ENCODE measurements around the gene KCNIP1. TPM values are rescaled to one million over a fixed set of nuclear protein-coding genes. Genes with fewer than 3 reads are reported as not detected.

The KCNIP1 gene
- total and polyA plus RNA-seq, 2 experiments from 2014 or later: 0.43 to 0.80 TPM

- H3K4me1 ChIP-seq (ENCODE audit: insufficient read depth): no peaks in the 10 kb centered on the region
- no peaks in the 10 kb centered on the region for H3K9me2 ChIP-seq (replicated peaks; ENCODE audit: insufficient read depth)
- no peaks in the 10 kb centered on the region for H3K79me2 ChIP-seq
- H3K27ac ChIP-seq: no peak overlapping the region
- no peaks in the 10 kb centered on the region for H4K20me1 ChIP-seq (ENCODE audit: insufficient read depth, poor library complexity, severe bottlenecking)
- H3K27me3 ChIP-seq: peaks cover 13% of the 10 kb centered on the region
- H2AFZ ChIP-seq: no peak overlapping the region
- H3K4me3 ChIP-seq: no peak overlapping the region
- no peaks in the 10 kb centered on the region for H3K36me3 ChIP-seq (replicated peaks; ENCODE audit: insufficient read depth, low read depth)
- no peak for DNase-seq (ENCODE audit: low spot score)
- no peak overlapping the region for H3K4me2 ChIP-seq
- WGBS (ENCODE audit: low lambda C conversion rate, missing lambda C conversion rate): 91% methylated on average over 3 of the region's 3 CpGs
- no peak for TF ChIP-seq CTCF (IDR thresholded peaks at IDR 0.05; ENCODE audit: poor library complexity)
- no peak for TF ChIP-seq EZH2phosphoT487 (IDR thresholded peaks at IDR 0.05; ENCODE audit: low read depth, severe bottlenecking, unreplicated experiment)
- TF ChIP-seq EZH2 (IDR thresholded peaks at IDR 0.05; ENCODE audit: borderline replicate concordance): no peak
- no peaks in the 10 kb centered on the region for H3K9me3 ChIP-seq (ENCODE audit: low read depth)
Measured at GRCh38 chr5:170466553-170466952, 37.3 kb upstream of the KCNIP1 start.

- Histone ChIP-seq H3K27me3 (peaks cover 13% of the 10 kb centered on the region), H3K4me1 (ENCODE audit: insufficient read depth) (no peaks in the 10 kb centered on the region), H4K20me1 (ENCODE audit: insufficient read depth, poor library complexity, severe bottlenecking) (no peaks in the 10 kb centered on the region), H3K79me2 (no peaks in the 10 kb centered on the region), H3K9me2 (replicated peaks; ENCODE audit: insufficient read depth) (no peaks in the 10 kb centered on the region), H3K9me3 (ENCODE audit: low read depth) (no peaks in the 10 kb centered on the region), H3K4me2 (no peak overlapping the region), H2AFZ (no peak overlapping the region), H3K27ac (no peak overlapping the region), H3K4me3 (no peak overlapping the region), H3K36me3 (replicated peaks; ENCODE audit: insufficient read depth, low read depth) (no peaks in the 10 kb centered on the region)
- WGBS (ENCODE audit: low lambda C conversion rate, missing lambda C conversion rate): 81% methylated on average over 13 of the region's 13 CpGs
- TF ChIP-seq EZH2 (IDR thresholded peaks at IDR 0.05; ENCODE audit: borderline replicate concordance): no peak
- no peak for TF ChIP-seq CTCF (IDR thresholded peaks at IDR 0.05; ENCODE audit: poor library complexity)
- TF ChIP-seq EZH2phosphoT487 (IDR thresholded peaks at IDR 0.05; ENCODE audit: low read depth, severe bottlenecking, unreplicated experiment): no peak
- peak; percentile 46 for DNase-seq (ENCODE audit: low spot score)
Measured at GRCh38 chr5:170466988-170467707, 36.7 kb upstream of the KCNIP1 start.

- H3K79me2 ChIP-seq: no peaks in the 10 kb centered on the region
- H3K27me3 ChIP-seq: peaks cover 13% of the 10 kb centered on the region
- no peaks in the 10 kb centered on the region for H3K36me3 ChIP-seq (replicated peaks; ENCODE audit: insufficient read depth, low read depth)
- no peak overlapping the region for H2AFZ ChIP-seq
- no peaks in the 10 kb centered on the region for H3K9me2 ChIP-seq (replicated peaks; ENCODE audit: insufficient read depth)
- H3K27ac ChIP-seq: no peak overlapping the region
- no peaks in the 10 kb centered on the region for H3K9me3 ChIP-seq (ENCODE audit: low read depth)
- TF ChIP-seq EZH2phosphoT487 (IDR thresholded peaks at IDR 0.05; ENCODE audit: low read depth, severe bottlenecking, unreplicated experiment) (no peak), EZH2 (IDR thresholded peaks at IDR 0.05; ENCODE audit: borderline replicate concordance) (no peak), CTCF (IDR thresholded peaks at IDR 0.05; ENCODE audit: poor library complexity) (no peak)
- no peaks in the 10 kb centered on the region for H4K20me1 ChIP-seq (ENCODE audit: insufficient read depth, poor library complexity, severe bottlenecking)
- DNase-seq (ENCODE audit: low spot score): no peak
- 89% methylated on average over 7 of the region's 7 CpGs for WGBS (ENCODE audit: low lambda C conversion rate, missing lambda C conversion rate)
- H3K4me3 ChIP-seq: no peak overlapping the region
- H3K4me1 ChIP-seq (ENCODE audit: insufficient read depth): no peaks in the 10 kb centered on the region
- H3K4me2 ChIP-seq: no peak overlapping the region
Measured at GRCh38 chr5:170468633-170469285, 35.1 kb upstream of the KCNIP1 start.

All from hepatocyte (in vitro differentiated cells).